Prostate gland (tissue), 2 donors: ENCODE measurements around the gene ADGRG3.

Experiments used
- POLR2A ChIP-seq: fragments of 450-650 bp; IDR thresholded peaks from one replicate; pipeline ENCODE4 v1.6.1; 2016; ENCODE audit warnings: antibody characterized with exemption, mild to moderate bottlenecking
- POLR2AphosphoS5 ChIP-seq: sonication (generic); formaldehyde crosslinking; IDR thresholded peaks from one replicate; pipeline ENCODE4 v1.6.1; 2017; ENCODE audit warnings: antibody characterized with exemption
- TF ChIP-seq, protein P1 (sequence below), 4 experiments: fragments of 200-600 bp in 2 of 4; fragments of 450-650 bp in 2 of 4; sonication (generic) in 2 of 4; IDR thresholded peaks; 1 replicate in 3 of 4; 2 replicates in 1 of 4; pipeline ENCODE4 v1.5.1; 2016 to 2019; ENCODE audit warnings: antibody characterized with exemption in 4 of 4, mild to moderate bottlenecking in 2 of 4, moderate library complexity in 2 of 4

DNA sequence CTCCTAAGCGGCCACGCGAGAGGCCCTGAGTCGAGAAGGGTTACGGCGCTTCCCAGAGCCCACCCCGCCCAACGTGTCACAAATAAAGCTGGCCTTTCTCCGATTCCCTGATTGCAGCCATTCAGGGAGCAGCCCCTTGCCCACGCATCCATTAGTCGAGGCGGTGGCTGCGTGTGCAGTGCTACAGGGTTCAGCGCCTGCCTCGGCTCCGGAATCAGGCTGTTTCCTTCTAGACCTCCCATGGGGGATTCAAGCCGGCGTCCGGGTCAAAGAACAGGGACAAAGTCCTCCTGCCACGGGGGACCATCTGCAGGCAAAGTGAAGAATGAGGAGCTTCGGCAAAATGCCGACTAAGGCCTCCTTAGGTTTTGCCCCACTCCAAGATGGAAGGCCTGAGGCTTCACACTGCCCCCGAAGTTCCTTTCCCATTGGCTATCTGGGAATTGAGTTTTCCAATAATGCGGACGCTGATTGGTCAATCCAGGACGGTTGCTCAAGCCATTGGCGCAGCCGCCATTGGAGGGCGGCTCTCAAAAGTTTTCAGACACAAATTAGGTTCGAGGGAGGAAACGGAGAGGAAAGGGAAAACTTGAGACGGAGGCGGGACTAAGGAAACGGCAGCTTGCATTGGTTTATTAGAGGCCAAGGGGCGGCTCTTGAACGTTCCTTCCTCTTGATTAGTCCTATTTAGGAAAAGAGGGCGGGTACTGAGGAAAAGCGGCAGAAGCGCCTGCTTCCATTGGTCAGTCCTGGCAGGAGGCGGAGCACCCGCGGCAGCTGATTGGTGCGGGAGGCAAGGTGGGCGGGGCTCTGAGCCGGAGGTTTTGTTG lies 67.0 kb downstream of the ADGRG3 start:
- TF ChIP-seq POLR2A = peak; percentile 39
- peak; percentile 92 for TF ChIP-seq POLR2AphosphoS5
- TF ChIP-seq, protein P1, sequence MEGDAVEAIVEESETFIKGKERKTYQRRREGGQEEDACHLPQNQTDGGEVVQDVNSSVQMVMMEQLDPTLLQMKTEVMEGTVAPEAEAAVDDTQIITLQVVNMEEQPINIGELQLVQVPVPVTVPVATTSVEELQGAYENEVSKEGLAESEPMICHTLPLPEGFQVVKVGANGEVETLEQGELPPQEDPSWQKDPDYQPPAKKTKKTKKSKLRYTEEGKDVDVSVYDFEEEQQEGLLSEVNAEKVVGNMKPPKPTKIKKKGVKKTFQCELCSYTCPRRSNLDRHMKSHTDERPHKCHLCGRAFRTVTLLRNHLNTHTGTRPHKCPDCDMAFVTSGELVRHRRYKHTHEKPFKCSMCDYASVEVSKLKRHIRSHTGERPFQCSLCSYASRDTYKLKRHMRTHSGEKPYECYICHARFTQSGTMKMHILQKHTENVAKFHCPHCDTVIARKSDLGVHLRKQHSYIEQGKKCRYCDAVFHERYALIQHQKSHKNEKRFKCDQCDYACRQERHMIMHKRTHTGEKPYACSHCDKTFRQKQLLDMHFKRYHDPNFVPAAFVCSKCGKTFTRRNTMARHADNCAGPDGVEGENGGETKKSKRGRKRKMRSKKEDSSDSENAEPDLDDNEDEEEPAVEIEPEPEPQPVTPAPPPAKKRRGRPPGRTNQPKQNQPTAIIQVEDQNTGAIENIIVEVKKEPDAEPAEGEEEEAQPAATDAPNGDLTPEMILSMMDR (IDR thresholded peaks at IDR 0.05) = peak in 1 of 4 experiments; percentile 24
